HPDE6-E6E7 (cell line): ENCODE data around the gene SCAPER.

Experiments
- DNase-seq: peaks from one replicate; pipeline ENCODE4 v3.0.0; 2011; ENCODE audit warnings: missing footprints; ENCODE audit errors: extremely low spot score

The SCAPER gene

GRCh38 chr15:76668900-76669299 is 236.2 kb downstream of the SCAPER start:
- DNase-seq, result no peak

GRCh38 chr15:76667943-76668715 is 237.0 kb downstream of the SCAPER start:
- no peak for DNase-seq

GRCh38 chr15:76664895-76665294 is 240.2 kb downstream of the SCAPER start:
- DNase-seq, result no peak

GRCh38 chr15:76664411-76664810 is 240.7 kb downstream of the SCAPER start:
- no peak for DNase-seq

GRCh38 chr15:76663529-76663928 is 241.6 kb downstream of the SCAPER start:
- DNase-seq, result no peak

- DNase-seq, result no peak
Measured at GRCh38 chr15:76648732-76649444, 256.3 kb downstream of the SCAPER start.

- no peak for DNase-seq
Measured at GRCh38 chr15:76647612-76648011, 257.5 kb downstream of the SCAPER start.

- no peak for DNase-seq
Measured at GRCh38 chr15:76644646-76645045, 260.5 kb downstream of the SCAPER start.

- no peak for DNase-seq
Measured at GRCh38 chr15:76642671-76643070, 262.5 kb downstream of the SCAPER start.

GRCh38 chr15:76637166-76637565 is 268.0 kb downstream of the SCAPER start:
- DNase-seq, result no peak

GRCh38 chr15:76636059-76636458 is 269.1 kb downstream of the SCAPER start:
- no peak for DNase-seq

GRCh38 chr15:76626611-76627010 is 278.5 kb downstream of the SCAPER start:
- no peak for DNase-seq

GRCh38 chr15:76625267-76625666 is 279.9 kb downstream of the SCAPER start:
- no peak for DNase-seq

GRCh38 chr15:76614725-76615124 is 290.4 kb downstream of the SCAPER start:
- DNase-seq, result no peak

GRCh38 chr15:76588811-76589747 is 316.1 kb downstream of the SCAPER start:
- no peak for DNase-seq

GRCh38 chr15:76585576-76585897 is 319.6 kb downstream of the SCAPER start:
- no peak for DNase-seq

- DNase-seq, result no peak
Measured at GRCh38 chr15:76584868-76585575, 320.1 kb downstream of the SCAPER start.

- no peak for DNase-seq
Measured at GRCh38 chr15:76582550-76582949, 322.6 kb downstream of the SCAPER start.

- no peak for DNase-seq
Measured at GRCh38 chr15:76577879-76578512, 327.1 kb downstream of the SCAPER start.

- no peak for DNase-seq
Measured at GRCh38 chr15:76576523-76577279, 328.4 kb downstream of the SCAPER start.
